Chondrocyte (in vitro differentiated cells): ENCODE measurements around the gene ZNF629. TPM values are rescaled to one million over a fixed set of nuclear protein-coding genes. Genes with fewer than 3 reads are reported as not detected.
"Not testable (repeated sequence)": the region's sequence is repeated elsewhere in the genome, so short reads cannot be mapped to it uniquely, and the experiment has no call there.

ENCODE experiments used
- DNase-seq: peaks from one replicate; pipeline ENCODE4 v3.0.0; 2021; ENCODE audit warnings: mixed read lengths, low spot score
- H3K27ac Mint-ChIP-seq: one replicate; pipeline ENCODE4 v1.8.0; 2021; ENCODE audit warnings: mild to moderate bottlenecking, moderate library complexity, mixed read lengths; ENCODE audit not compliant: unreplicated experiment
- H3K27me3 Mint-ChIP-seq: 2 replicates; pipeline ENCODE4 v1.8.0; 2021; ENCODE audit warnings: low read depth, mixed read lengths
- H3K36me3 Mint-ChIP-seq: 2 replicates; pipeline ENCODE4 v1.8.0; 2021; ENCODE audit warnings: low read depth, mixed read lengths
- H3K4me1 Mint-ChIP-seq: 2 replicates; pipeline ENCODE4 v1.8.0; 2021; ENCODE audit warnings: low read depth, mild to moderate bottlenecking, mixed read lengths
- H3K4me3 Mint-ChIP-seq: one replicate; pipeline ENCODE4 v1.8.0; 2021; ENCODE audit warnings: mild to moderate bottlenecking, moderate library complexity, mixed read lengths; ENCODE audit not compliant: unreplicated experiment
- H3K9me3 Mint-ChIP-seq: 2 replicates; pipeline ENCODE4 v1.8.0; 2021; ENCODE audit warnings: low read depth, mixed read lengths
- total RNA-seq: library from RNA; stranded (reverse); gene quantifications from 3 replicates; pipeline ENCODE4 v1.2.1, GENCODE V29; 2021
- TF ChIP-seq, protein P1 (sequence below): fragments of 200-600 bp; sonication (generic); IDR thresholded peaks from 2 replicates; pipeline ENCODE4 v1.5.0; 2021; ENCODE audit warnings: antibody characterized with exemption, mild to moderate bottlenecking, moderate library complexity

The ZNF629 gene
- total RNA-seq, 1 donor from 2014 or later, result 18.9 TPM

DNA sequence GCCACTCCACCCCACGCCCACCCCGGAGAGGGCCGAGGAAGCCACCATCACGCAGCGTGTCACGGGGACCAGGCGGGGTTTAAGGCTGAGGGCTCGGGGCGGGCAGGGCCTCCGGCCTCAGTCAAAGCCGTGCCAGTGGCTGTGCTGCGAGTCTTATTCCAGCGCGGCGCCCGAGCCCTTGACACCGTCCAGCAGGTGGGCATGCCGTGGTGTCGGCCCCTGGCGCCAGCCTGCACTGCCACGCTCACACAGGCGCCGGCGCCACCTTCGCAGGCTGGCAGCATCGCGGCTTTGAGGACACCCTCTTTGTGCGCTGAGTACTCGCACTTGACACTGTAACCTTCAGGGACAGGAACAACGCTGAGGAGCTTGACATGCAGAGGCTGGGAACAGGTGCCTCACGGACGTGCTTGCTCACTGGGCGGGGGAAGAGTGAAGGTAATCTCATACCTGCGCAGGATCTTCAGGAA is 34.0 kb upstream of the ZNF629 start:
- Mint-ChIP-seq H3K36me3 (no peaks in the 10 kb centered on the region), H3K4me3 (no peak overlapping the region), H3K27ac (no peak overlapping the region), H3K27me3 (no peaks in the 10 kb centered on the region), H3K9me3 (peaks cover 4% of the 10 kb centered on the region), H3K4me1 (no peaks in the 10 kb centered on the region)
- TF ChIP-seq, protein P1, sequence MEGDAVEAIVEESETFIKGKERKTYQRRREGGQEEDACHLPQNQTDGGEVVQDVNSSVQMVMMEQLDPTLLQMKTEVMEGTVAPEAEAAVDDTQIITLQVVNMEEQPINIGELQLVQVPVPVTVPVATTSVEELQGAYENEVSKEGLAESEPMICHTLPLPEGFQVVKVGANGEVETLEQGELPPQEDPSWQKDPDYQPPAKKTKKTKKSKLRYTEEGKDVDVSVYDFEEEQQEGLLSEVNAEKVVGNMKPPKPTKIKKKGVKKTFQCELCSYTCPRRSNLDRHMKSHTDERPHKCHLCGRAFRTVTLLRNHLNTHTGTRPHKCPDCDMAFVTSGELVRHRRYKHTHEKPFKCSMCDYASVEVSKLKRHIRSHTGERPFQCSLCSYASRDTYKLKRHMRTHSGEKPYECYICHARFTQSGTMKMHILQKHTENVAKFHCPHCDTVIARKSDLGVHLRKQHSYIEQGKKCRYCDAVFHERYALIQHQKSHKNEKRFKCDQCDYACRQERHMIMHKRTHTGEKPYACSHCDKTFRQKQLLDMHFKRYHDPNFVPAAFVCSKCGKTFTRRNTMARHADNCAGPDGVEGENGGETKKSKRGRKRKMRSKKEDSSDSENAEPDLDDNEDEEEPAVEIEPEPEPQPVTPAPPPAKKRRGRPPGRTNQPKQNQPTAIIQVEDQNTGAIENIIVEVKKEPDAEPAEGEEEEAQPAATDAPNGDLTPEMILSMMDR, result no peak
- peak; percentile 80 for DNase-seq

DNA sequence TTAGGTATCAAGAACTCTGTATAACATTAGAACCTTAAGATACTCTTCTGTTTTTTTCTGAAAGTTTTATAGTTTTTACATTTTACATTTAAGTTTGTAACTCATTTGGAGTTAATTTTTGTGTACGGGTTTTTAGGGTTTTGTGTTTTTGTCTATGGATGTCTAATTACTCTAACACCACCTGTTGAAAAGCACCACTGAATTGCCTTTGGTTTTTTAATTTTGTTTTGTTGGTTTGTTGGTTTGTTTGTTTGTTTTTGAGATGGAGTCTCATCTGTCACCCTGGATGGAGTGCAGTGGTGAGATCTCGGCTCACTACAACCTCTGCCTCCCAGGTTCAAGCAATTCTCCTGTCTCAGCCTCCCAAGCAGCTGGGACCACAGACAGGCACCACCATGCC is 29.8 kb upstream of the ZNF629 start:
- no peak overlapping the region for H3K27ac Mint-ChIP-seq
- DNase-seq, result no peak
- no peaks in the 10 kb centered on the region for H3K27me3 Mint-ChIP-seq
- TF ChIP-seq, protein P1, result no peak
- no peak overlapping the region for H3K4me3 Mint-ChIP-seq
- peaks cover 14% of the 10 kb centered on the region for H3K4me1 Mint-ChIP-seq
- H3K9me3 Mint-ChIP-seq, result peaks cover 2% of the 10 kb centered on the region
- no peaks in the 10 kb centered on the region for H3K36me3 Mint-ChIP-seq

DNA sequence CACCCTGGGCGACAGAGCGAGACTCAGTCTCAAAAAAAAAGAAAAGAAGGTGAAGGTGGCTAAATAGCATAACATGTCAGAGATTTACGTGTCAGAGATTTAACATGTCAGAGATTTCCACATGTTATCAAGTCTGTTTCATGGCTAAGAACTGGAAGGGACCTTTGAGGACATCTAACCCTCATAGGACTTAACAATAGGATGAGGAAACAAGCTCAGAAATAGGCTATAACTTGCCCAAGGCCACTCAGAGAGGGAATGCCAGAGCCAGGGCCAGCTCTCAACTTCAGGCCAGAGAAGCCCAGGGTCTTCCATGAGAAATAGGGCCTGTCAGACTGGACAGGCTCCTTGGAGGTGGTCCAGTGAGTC is 26.8 kb upstream of the ZNF629 start:
- Mint-ChIP-seq H3K36me3 (no peaks in the 10 kb centered on the region), H3K27me3 (no peaks in the 10 kb centered on the region), H3K4me3 (peak overlapping the region; percentile 84), H3K27ac (peak overlapping the region; percentile 74), H3K4me1 (peaks cover 14% of the 10 kb centered on the region), H3K9me3 (no peaks in the 10 kb centered on the region)
- DNase-seq, result no peak
- TF ChIP-seq, protein P1, result no peak

DNA sequence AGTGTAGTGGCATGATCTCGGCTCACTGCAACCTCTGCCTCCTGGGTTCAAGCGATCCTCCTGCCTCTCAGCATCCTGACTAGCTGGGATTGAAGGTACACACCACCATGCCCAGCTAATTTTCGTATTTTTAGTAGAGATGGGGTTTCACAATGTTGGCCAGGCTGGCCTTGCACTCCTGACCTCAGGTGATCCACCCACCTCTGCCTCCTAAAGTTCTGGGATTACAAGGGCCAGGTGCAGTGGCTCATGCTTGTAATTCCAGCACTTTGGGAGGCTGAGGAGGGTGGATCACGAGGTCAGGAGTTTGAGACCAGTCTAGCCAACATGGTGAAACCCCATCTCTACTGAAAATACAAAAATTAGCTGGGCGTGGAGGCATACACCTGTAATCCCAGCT is 22.7 kb upstream of the ZNF629 start:
- H3K4me3 Mint-ChIP-seq, H3K36me3 Mint-ChIP-seq, H3K9me3 Mint-ChIP-seq, DNase-seq, H3K27me3 Mint-ChIP-seq, H3K27ac Mint-ChIP-seq: not testable (repeated sequence)
- H3K4me1 Mint-ChIP-seq, result peaks cover 27% of the 10 kb centered on the region

DNA sequence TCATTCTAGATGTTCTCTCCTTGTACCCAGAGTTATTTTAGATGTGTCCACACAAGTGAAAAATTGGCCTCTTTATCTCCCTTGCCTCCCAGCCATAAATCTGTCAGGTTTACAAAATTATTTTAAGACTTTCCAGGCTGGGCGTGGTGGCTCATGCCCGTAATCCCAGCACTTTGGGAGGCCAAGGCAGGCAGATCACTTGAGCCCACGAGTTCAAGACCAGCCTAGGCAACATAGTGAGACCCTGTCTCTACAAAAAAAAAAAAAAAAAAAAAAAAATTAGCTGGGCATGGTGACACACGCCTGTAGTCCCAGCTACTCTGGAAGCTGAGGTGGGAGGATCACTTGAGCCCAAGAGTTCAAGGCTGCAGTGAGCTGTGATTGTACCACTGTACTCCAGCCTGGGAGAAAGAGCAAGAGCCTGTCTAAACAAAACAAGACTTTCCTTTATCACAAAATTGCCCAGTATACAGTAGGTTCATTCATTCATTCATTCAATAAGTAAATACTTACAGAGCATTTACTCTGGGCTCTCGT is 22.0 kb upstream of the ZNF629 start:
- not testable (repeated sequence) for H3K27me3 Mint-ChIP-seq, H3K27ac Mint-ChIP-seq, DNase-seq, H3K9me3 Mint-ChIP-seq, H3K36me3 Mint-ChIP-seq, H3K4me3 Mint-ChIP-seq
- H3K4me1 Mint-ChIP-seq, result peaks cover 22% of the 10 kb centered on the region

DNA sequence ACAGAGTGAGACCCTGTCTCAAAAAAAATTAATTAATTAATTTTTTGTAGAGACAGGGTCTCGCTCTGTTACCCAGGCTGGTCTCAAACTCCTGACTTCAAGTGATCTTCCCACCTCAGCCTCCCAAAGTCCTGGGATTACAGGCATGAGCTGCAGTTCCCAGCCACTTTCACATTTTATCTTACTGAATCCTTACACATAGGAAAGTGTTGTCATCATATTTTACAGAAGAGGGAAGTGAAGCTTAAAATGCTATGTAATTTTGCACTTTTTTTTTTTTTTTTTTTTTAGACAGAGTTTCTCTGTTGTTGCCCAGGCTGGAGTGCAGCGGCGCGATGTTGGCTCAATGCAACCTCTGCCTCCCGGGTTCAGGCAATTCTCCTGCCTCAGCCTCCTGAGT is 21.1 kb upstream of the ZNF629 start:
- no peaks in the 10 kb centered on the region for H3K27me3 Mint-ChIP-seq
- TF ChIP-seq, protein P1, result no peak
- no peaks in the 10 kb centered on the region for H3K9me3 Mint-ChIP-seq
- H3K27ac Mint-ChIP-seq, result no peak overlapping the region
- H3K4me1 Mint-ChIP-seq, result peaks cover 19% of the 10 kb centered on the region
- H3K4me3 Mint-ChIP-seq, result no peak overlapping the region
- H3K36me3 Mint-ChIP-seq, result no peaks in the 10 kb centered on the region
- DNase-seq, result no peak
